ENCODE results near the gene SHROOM1. TPM values are rescaled to one million over a fixed set of nuclear protein-coding genes. Genes with fewer than 3 reads are reported as not detected.

Gene SHROOM1
- total RNA-seq, 2 donors from 2014 or later: 3.2 to 4.2 TPM

- DNase-seq (ENCODE audit: low spot score): no peak
- TF ChIP-seq CTCF (IDR thresholded peaks at IDR 0.05): no peak
These were observed 7.6 kb downstream of the SHROOM1 start for GRCh38 chr5:132822650-132823480.

DNA sequence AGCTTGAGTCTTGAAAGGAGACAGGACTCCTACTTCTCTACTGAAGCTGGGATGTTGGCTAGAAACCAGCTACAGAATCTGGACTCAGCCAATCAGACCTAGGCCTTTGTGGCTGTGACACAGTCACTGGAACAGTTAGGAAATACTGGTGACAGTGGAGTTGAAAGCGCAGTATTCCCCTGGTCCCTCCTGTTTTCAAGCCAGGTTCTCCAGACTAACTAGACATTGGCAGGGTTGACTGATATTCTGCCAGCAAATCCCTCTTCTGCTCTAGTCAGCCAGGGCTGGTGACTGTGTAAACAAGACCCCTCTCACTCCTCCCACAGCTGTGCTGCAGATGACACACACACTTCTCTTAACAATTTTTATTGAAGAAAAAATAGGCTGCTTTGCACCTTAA is 8.7 kb downstream of the SHROOM1 start:
- Histone ChIP-seq H3K4me1 (peaks cover 0 to 29% of the 10 kb centered on the region in 2 donors), H3K9me3 (no peaks in the 10 kb centered on the region), H3K27ac (no peak overlapping the region), H3K4me3 (no peak overlapping the region), H3K36me3 (no peaks in the 10 kb centered on the region), H3K27me3 (no peaks in the 10 kb centered on the region)
- no peak for TF ChIP-seq CTCF (IDR thresholded peaks at IDR 0.05)
- no peak for DNase-seq (ENCODE audit: low spot score)

More at GRCh38 chr5:132822650-132823480, 7.6 kb downstream of the SHROOM1 start:
- Histone ChIP-seq H3K27ac (no peak overlapping the region), H3K36me3 (no peaks in the 10 kb centered on the region), H3K4me1 (peaks cover 0 to 29% of the 10 kb centered on the region in 2 donors), H3K27me3 (no peaks in the 10 kb centered on the region), H3K4me3 (peak overlapping the region; percentile 3 to 38), H3K9me3 (no peaks in the 10 kb centered on the region)

DNA sequence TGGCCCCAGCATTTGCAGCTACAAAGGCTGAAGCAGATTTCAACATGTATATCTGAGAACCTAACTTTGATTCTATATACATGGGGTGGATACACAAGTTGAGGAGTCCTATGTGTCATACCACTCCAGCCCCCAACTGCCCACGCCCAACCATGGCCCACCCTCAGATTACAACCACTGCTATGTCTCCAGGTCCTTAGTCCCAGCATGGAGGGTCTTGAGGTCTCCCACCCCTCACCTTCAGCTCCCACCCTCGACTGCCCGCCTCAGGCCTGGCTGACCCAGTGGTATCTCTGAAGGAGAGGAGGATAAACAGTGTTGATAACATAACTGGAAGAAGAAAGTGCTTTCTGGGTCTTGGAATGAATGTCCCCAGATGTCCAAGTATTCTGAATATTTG is 9.1 kb downstream of the SHROOM1 start:
- no peak for DNase-seq (ENCODE audit: low spot score)
- Histone ChIP-seq H3K27ac (no peak overlapping the region), H3K9me3 (no peaks in the 10 kb centered on the region), H3K4me3 (no peak overlapping the region), H3K27me3 (no peaks in the 10 kb centered on the region), H3K4me1 (peaks cover 0 to 28% of the 10 kb centered on the region in 2 donors), H3K36me3 (no peaks in the 10 kb centered on the region)
- TF ChIP-seq CTCF (IDR thresholded peaks at IDR 0.05): no peak

DNA sequence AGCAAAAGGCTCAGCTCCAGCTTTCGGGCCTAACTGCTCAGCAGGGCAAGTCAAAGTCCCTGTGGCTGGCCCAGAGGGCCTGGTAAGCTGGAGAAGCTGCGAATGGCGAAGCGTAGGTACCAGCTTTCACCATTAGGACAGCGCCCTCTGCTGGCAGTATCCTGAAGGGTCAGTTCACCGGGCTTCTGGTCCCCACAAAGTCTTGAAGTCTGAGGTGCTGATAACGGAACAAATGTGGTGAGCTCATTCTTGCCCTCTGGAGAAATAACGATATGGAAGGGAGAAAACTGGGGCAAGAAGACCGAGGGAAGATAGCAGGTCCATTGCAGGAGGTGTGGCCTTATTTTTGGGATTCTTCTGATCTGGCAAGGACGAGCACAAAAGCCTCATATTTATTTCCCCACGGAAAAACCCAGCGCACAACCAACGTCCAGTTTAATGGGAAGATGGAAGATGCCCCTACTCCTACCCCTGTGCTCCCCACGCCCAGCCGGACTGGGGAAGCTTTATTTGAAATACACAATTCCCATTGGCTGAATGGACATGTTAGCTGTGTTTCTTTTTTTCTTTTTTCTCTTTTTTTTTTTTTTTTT is 10.2 kb downstream of the SHROOM1 start:
- H3K4me3 ChIP-seq: no peak overlapping the region
- no peaks in the 10 kb centered on the region for H3K36me3 ChIP-seq
- peak; percentile 94 for TF ChIP-seq CTCF (IDR thresholded peaks at IDR 0.05)
- H3K4me1 ChIP-seq: peaks cover 0 to 21% of the 10 kb centered on the region in 2 donors
- peak; percentile 96 for DNase-seq (ENCODE audit: low spot score)
- no peak overlapping the region for H3K27ac ChIP-seq
- H3K27me3 ChIP-seq: no peaks in the 10 kb centered on the region
- no peaks in the 10 kb centered on the region for H3K9me3 ChIP-seq

- no peak for DNase-seq (ENCODE audit: low spot score)
- no peaks in the 10 kb centered on the region for H3K9me3 ChIP-seq
- TF ChIP-seq CTCF (IDR thresholded peaks at IDR 0.05): no peak
- H3K4me3 ChIP-seq: peak overlapping the region in 1 of 2 donors; percentile 8
- H3K27ac ChIP-seq: no peak overlapping the region
- H3K4me1 ChIP-seq: peaks cover 0 to 21% of the 10 kb centered on the region in 2 donors
- H3K27me3 ChIP-seq: no peaks in the 10 kb centered on the region
- H3K36me3 ChIP-seq: no peaks in the 10 kb centered on the region
These were observed 11.0 kb downstream of the SHROOM1 start for GRCh38 chr5:132819468-132819867.
